K562 treated with DMSO at 1 percent for 12 hours (cell line): Measurements from ENCODE around the gene MGME1. TPM values are rescaled to one million over a fixed set of nuclear protein-coding genes. Genes with fewer than 3 reads are reported as not detected.

Experiments
- total RNA-seq: library from RNA; unstranded; fragments of 300-600 nt; gene quantifications from 2 replicates; pipeline ENCODE4 v1.2.3, GENCODE V29; 2022; ENCODE audit not compliant: insufficient read depth

The MGME1 gene, protein sequence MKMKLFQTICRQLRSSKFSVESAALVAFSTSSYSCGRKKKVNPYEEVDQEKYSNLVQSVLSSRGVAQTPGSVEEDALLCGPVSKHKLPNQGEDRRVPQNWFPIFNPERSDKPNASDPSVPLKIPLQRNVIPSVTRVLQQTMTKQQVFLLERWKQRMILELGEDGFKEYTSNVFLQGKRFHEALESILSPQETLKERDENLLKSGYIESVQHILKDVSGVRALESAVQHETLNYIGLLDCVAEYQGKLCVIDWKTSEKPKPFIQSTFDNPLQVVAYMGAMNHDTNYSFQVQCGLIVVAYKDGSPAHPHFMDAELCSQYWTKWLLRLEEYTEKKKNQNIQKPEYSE
- total RNA-seq = 18.4 and 41.6 TPM in 2 replicates

DNA sequence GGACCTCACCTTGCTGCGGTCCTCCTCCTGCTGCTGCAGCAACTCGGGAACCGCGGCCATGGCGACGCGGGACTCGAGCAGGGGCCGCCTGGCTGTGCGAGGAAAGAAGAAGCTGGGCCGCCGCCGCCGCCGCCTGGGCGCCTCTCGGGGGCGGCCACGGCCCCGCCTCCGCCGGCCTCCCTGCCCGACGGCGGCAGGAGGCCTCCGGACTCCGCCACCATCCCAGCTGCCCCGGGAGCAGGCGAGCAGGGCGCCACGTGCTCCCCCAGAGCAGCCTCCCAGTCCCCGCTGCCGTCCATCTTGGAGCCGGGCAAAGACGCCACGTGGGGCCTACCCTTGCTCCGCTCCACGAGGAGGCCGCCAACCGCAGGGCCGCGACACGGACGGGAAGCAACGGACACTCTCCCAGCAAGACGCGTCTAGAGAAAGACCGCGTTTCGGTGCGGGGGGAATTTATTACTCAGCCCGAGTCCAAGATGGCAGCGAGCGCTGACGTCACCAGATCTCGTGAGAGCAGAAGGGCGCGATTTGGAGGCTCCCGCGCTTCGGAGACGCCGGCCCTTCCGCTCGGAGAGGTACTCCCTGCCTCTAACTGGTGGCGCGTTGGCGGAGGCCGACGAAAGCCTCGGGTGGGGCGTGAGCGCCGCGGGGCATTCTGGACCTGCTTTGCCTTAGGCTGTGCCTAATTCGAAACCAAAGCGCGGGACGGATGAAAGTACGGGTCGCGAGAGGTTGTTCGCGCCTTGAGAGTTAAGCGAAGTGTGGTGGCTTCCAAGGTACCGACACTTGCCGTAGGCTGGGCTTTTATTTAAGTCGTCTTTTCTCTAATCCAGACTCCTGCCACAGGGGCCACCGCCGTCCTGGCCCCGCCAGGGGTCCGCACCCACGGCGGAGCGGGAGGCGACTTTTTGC is at the start of gene MGME1, which contains the start of gene SNX5:
Gene MGME1, plus strand, starts transcription at position 653 of the 912 bp plus-strand sequence. CDS start 842 bp downstream, outside the sequence.
Gene SNX5, minus strand, starts transcription at position 429 of the 912 bp plus-strand sequence. Its CDS starts 369 bp downstream, at position 60.

Other genes with a start within 250 kb of the MGME1 start
- gene SNX5, start 224 bp upstream of the MGME1 start, total RNA-seq = 55.6 and 67.2 TPM in 2 replicates
- not detected in 2 replicates for gene OVOL2, start 88.9 kb downstream of the MGME1 start, total RNA-seq
- gene KAT14, start 168.8 kb downstream of the MGME1 start, total RNA-seq = 2.1 and 5.2 TPM in 2 replicates
- 10.3 and 11.5 TPM in 2 replicates for gene PET117, start 168.8 kb downstream of the MGME1 start, total RNA-seq